IPS DF 4.7 (cell line): ENCODE measurements around the gene GATAD2A.

ENCODE experiments used
- DNase-seq: peaks from one replicate; pipeline ENCODE4 v3.0.0-alpha.2; 2013; ENCODE audit warnings: low spot score; ENCODE audit errors: extremely low read depth

The GATAD2A gene

GRCh38 chr19:19506592-19506991 is 101.1 kb downstream of the GATAD2A start:
- DNase-seq: no peak

- DNase-seq: no peak
Measured at GRCh38 chr19:19507354-19507753, 101.9 kb downstream of the GATAD2A start.

- DNase-seq: no peak
Measured at GRCh38 chr19:19508217-19508616, 102.7 kb downstream of the GATAD2A start.

- DNase-seq: no peak
Measured at GRCh38 chr19:19510432-19510831, 105.0 kb downstream of the GATAD2A start.

GRCh38 chr19:19513682-19514081 is 108.2 kb downstream of the GATAD2A start:
- no peak for DNase-seq

GRCh38 chr19:19514215-19514657 is 108.8 kb downstream of the GATAD2A start:
- no peak for DNase-seq

- DNase-seq: no peak
Measured at GRCh38 chr19:19514881-19515641, 109.6 kb downstream of the GATAD2A start, which contains the start of gene TSSK6. TSSK6 (minus strand) TSS chr19:19515548; CDS start chr19:19515427, 121 bp downstream.

GRCh38 chr19:19515642-19516519 is 110.4 kb downstream of the GATAD2A start, which contains the start of gene NDUFA13:
NDUFA13 (plus strand) TSS chr19:19516225; CDS start chr19:19516239, 14 bp downstream.
- DNase-seq: peak; percentile 85

- DNase-seq: no peak
Measured at GRCh38 chr19:19517235-19517619, 111.8 kb downstream of the GATAD2A start.

- DNase-seq: no peak
Measured at GRCh38 chr19:19520989-19521388, 115.5 kb downstream of the GATAD2A start.

- no peak for DNase-seq
Measured at GRCh38 chr19:19523177-19523576, 117.7 kb downstream of the GATAD2A start.

GRCh38 chr19:19524053-19524452 is 118.6 kb downstream of the GATAD2A start:
- no peak for DNase-seq

GRCh38 chr19:19525611-19526380 is 120.3 kb downstream of the GATAD2A start:
- DNase-seq: no peak

GRCh38 chr19:19526581-19527370 is 121.3 kb downstream of the GATAD2A start:
- no peak for DNase-seq

GRCh38 chr19:19527371-19527656 is 121.8 kb downstream of the GATAD2A start:
- no peak for DNase-seq

GRCh38 chr19:19527674-19528625 is 122.5 kb downstream of the GATAD2A start:
- no peak for DNase-seq

- no peak for DNase-seq
Measured at GRCh38 chr19:19528721-19529490, 123.4 kb downstream of the GATAD2A start, which contains the start of gene YJEFN3. YJEFN3 (plus strand) TSS chr19:19528911; CDS start chr19:19528933, 22 bp downstream.

- DNase-seq: no peak
Measured at GRCh38 chr19:19529783-19530422, 124.4 kb downstream of the GATAD2A start.
